ENCODE measurements around the gene PPY. TPM values are rescaled to one million over a fixed set of nuclear protein-coding genes. Genes with fewer than 3 reads are reported as not detected.
"Not testable (repeated sequence)": the region's sequence is repeated elsewhere in the genome, so short reads cannot be mapped to it uniquely, and the experiment has no call there.

Gene PPY
- total RNA-seq, 1 donor from 2014 or later = not detected

- Mint-ChIP-seq H3K27me3 (ENCODE audit: low read depth) (peaks cover 22% of the 10 kb centered on the region), H3K27ac (no peak overlapping the region), H3K4me3 (ENCODE audit: low read depth) (no peak overlapping the region), H3K4me1 (ENCODE audit: low read depth) (no peaks in the 10 kb centered on the region), H3K9me3 (no peaks in the 10 kb centered on the region), H3K36me3 (ENCODE audit: low read depth) (no peaks in the 10 kb centered on the region)
- intact Hi-C loops (cut with micrococcal nuclease) = no loop called here
- DNase-seq (ENCODE audit: low spot score) = no peak
Observed at GRCh38 chr17:43936434-43936833, 5.8 kb downstream of the PPY start.

- H3K4me1 Mint-ChIP-seq (ENCODE audit: low read depth) = no peaks in the 10 kb centered on the region
- no peak overlapping the region for H3K27ac Mint-ChIP-seq
- H3K36me3 Mint-ChIP-seq (ENCODE audit: low read depth) = no peaks in the 10 kb centered on the region
- peaks cover 22% of the 10 kb centered on the region for H3K27me3 Mint-ChIP-seq (ENCODE audit: low read depth)
- no peak overlapping the region for H3K4me3 Mint-ChIP-seq (ENCODE audit: low read depth)
- DNase-seq (ENCODE audit: low spot score) = no peak
- no peaks in the 10 kb centered on the region for H3K9me3 Mint-ChIP-seq
- intact Hi-C loops (cut with micrococcal nuclease) = no loop called here
Observed at GRCh38 chr17:43935926-43936261, 6.4 kb downstream of the PPY start.

GRCh38 chr17:43935204-43935925 lies 6.9 kb downstream of the PPY start:
- Mint-ChIP-seq H3K36me3 (ENCODE audit: low read depth) (no peaks in the 10 kb centered on the region), H3K4me1 (ENCODE audit: low read depth) (no peaks in the 10 kb centered on the region), H3K27ac (no peak overlapping the region), H3K9me3 (no peaks in the 10 kb centered on the region), H3K4me3 (ENCODE audit: low read depth) (no peak overlapping the region), H3K27me3 (ENCODE audit: low read depth) (peaks cover 22% of the 10 kb centered on the region)
- intact Hi-C loops (cut with micrococcal nuclease) = no loop called here
- DNase-seq (ENCODE audit: low spot score) = no peak

- Mint-ChIP-seq H3K4me1 (ENCODE audit: low read depth) (peaks cover 8% of the 10 kb centered on the region), H3K36me3 (ENCODE audit: low read depth) (no peaks in the 10 kb centered on the region), H3K27me3 (ENCODE audit: low read depth) (peaks cover 12% of the 10 kb centered on the region), H3K4me3 (ENCODE audit: low read depth) (no peak overlapping the region), H3K27ac (no peak overlapping the region), H3K9me3 (no peaks in the 10 kb centered on the region)
- DNase-seq (ENCODE audit: low spot score) = no peak
- intact Hi-C loops (cut with micrococcal nuclease) = no loop called here
Observed at GRCh38 chr17:43932923-43933322, 9.4 kb downstream of the PPY start.

GRCh38 chr17:43932357-43932756 lies 9.9 kb downstream of the PPY start:
- H3K27ac Mint-ChIP-seq = no peak overlapping the region
- peaks cover 16% of the 10 kb centered on the region for H3K27me3 Mint-ChIP-seq (ENCODE audit: low read depth)
- H3K9me3 Mint-ChIP-seq = no peaks in the 10 kb centered on the region
- peaks cover 12% of the 10 kb centered on the region for H3K4me1 Mint-ChIP-seq (ENCODE audit: low read depth)
- no peak for DNase-seq (ENCODE audit: low spot score)
- H3K4me3 Mint-ChIP-seq (ENCODE audit: low read depth) = no peak overlapping the region
- intact Hi-C loops (cut with micrococcal nuclease) = no loop called here
- no peaks in the 10 kb centered on the region for H3K36me3 Mint-ChIP-seq (ENCODE audit: low read depth)

GRCh38 chr17:43931062-43931571 lies 11.2 kb downstream of the PPY start:
- Mint-ChIP-seq H3K4me3 (ENCODE audit: low read depth) (no peak overlapping the region), H3K27me3 (ENCODE audit: low read depth) (peaks cover 11% of the 10 kb centered on the region), H3K4me1 (ENCODE audit: low read depth) (peaks cover 17% of the 10 kb centered on the region), H3K9me3 (no peaks in the 10 kb centered on the region), H3K27ac (no peak overlapping the region), H3K36me3 (ENCODE audit: low read depth) (no peaks in the 10 kb centered on the region)
- DNase-seq (ENCODE audit: low spot score) = no peak
- intact Hi-C loops (cut with micrococcal nuclease) = no loop called here

- Mint-ChIP-seq H3K4me3 (ENCODE audit: low read depth) (no peak overlapping the region), H3K27me3 (ENCODE audit: low read depth) (peaks cover 13% of the 10 kb centered on the region), H3K9me3 (no peaks in the 10 kb centered on the region), H3K36me3 (ENCODE audit: low read depth) (no peaks in the 10 kb centered on the region), H3K27ac (no peak overlapping the region), H3K4me1 (ENCODE audit: low read depth) (peaks cover 27% of the 10 kb centered on the region)
- intact Hi-C loops (cut with micrococcal nuclease) = no loop called here
- no peak for DNase-seq (ENCODE audit: low spot score)
Observed at GRCh38 chr17:43928609-43929008, 13.7 kb downstream of the PPY start.

GRCh38 chr17:43927929-43928328 lies 14.3 kb downstream of the PPY start:
- H3K9me3 Mint-ChIP-seq; intact Hi-C loops (cut with micrococcal nuclease); H3K27ac Mint-ChIP-seq; DNase-seq (ENCODE audit: low spot score); H3K36me3 Mint-ChIP-seq (ENCODE audit: low read depth): not testable (repeated sequence)
- peaks cover 27% of the 10 kb centered on the region for H3K4me1 Mint-ChIP-seq (ENCODE audit: low read depth)
- H3K4me3 Mint-ChIP-seq (ENCODE audit: low read depth) = peak overlapping the region; percentile 68
- peaks cover 13% of the 10 kb centered on the region for H3K27me3 Mint-ChIP-seq (ENCODE audit: low read depth)

- Mint-ChIP-seq H3K4me3 (ENCODE audit: low read depth) (peak overlapping the region; percentile 68), H3K9me3 (no peaks in the 10 kb centered on the region), H3K4me1 (ENCODE audit: low read depth) (peaks cover 27% of the 10 kb centered on the region), H3K36me3 (ENCODE audit: low read depth) (no peaks in the 10 kb centered on the region), H3K27ac (no peak overlapping the region), H3K27me3 (ENCODE audit: low read depth) (peaks cover 13% of the 10 kb centered on the region)
- intact Hi-C loops (cut with micrococcal nuclease) = no loop called here
- no peak for DNase-seq (ENCODE audit: low spot score)
Observed at GRCh38 chr17:43927060-43927864, 15.0 kb downstream of the PPY start.

GRCh38 chr17:43924558-43924957 lies 17.7 kb downstream of the PPY start:
- Mint-ChIP-seq H3K4me1 (ENCODE audit: low read depth) (peaks cover 27% of the 10 kb centered on the region), H3K27ac (no peak overlapping the region), H3K27me3 (ENCODE audit: low read depth) (peaks cover 13% of the 10 kb centered on the region), H3K36me3 (ENCODE audit: low read depth) (no peaks in the 10 kb centered on the region), H3K4me3 (ENCODE audit: low read depth) (no peak overlapping the region), H3K9me3 (no peaks in the 10 kb centered on the region)
- no peak for DNase-seq (ENCODE audit: low spot score)
- intact Hi-C loops (cut with micrococcal nuclease) = no loop called here

GRCh38 chr17:43920500-43921095 lies 21.7 kb downstream of the PPY start:
- Mint-ChIP-seq H3K27me3 (ENCODE audit: low read depth) (peaks cover 9% of the 10 kb centered on the region), H3K4me1 (ENCODE audit: low read depth) (peaks cover 15% of the 10 kb centered on the region), H3K27ac (no peak overlapping the region), H3K36me3 (ENCODE audit: low read depth) (no peaks in the 10 kb centered on the region), H3K4me3 (ENCODE audit: low read depth) (no peak overlapping the region), H3K9me3 (no peaks in the 10 kb centered on the region)
- intact Hi-C loops (cut with micrococcal nuclease) = no loop called here
- no peak for DNase-seq (ENCODE audit: low spot score)

GRCh38 chr17:43918026-43918389 lies 24.3 kb downstream of the PPY start:
- H3K36me3 Mint-ChIP-seq (ENCODE audit: low read depth) = no peaks in the 10 kb centered on the region
- no peak for DNase-seq (ENCODE audit: low spot score)
- intact Hi-C loops (cut with micrococcal nuclease) = no loop called here
- H3K9me3 Mint-ChIP-seq = no peaks in the 10 kb centered on the region
- H3K4me1 Mint-ChIP-seq (ENCODE audit: low read depth) = peaks cover 5% of the 10 kb centered on the region
- peaks cover 9% of the 10 kb centered on the region for H3K27me3 Mint-ChIP-seq (ENCODE audit: low read depth)
- H3K4me3 Mint-ChIP-seq (ENCODE audit: low read depth) = peak overlapping the region; percentile 49
- H3K27ac Mint-ChIP-seq = no peak overlapping the region
